A549 (cell line): Measurements from ENCODE around the gene MTHFD2. TPM values are rescaled to one million over a fixed set of nuclear protein-coding genes. Genes with fewer than 3 reads are reported as not detected.

ENCODE experiments used
- ATAC-seq, 2 experiments: fragments of 200-7000 bp in 1 of 2; fragments of >200 bp in 1 of 2; cut with Nextera tagmentation in 1 of 2; cut with Tn5 transposase in 1 of 2; 3 replicates each; pipeline versions ENCODE4 v1.8.0 to v1.9.1; 2018 to 2020; ENCODE audit warnings: mild to moderate bottlenecking in 1 of 2, moderate library complexity in 1 of 2
- CTCF ChIA-PET: fragments of 300-600 bp; sonication (Branson Sonifier 250); formaldehyde crosslinking; extraction: SDS; loops from one replicate; lab custom pipeline; 2021; ENCODE audit warnings: antibody characterized with exemption, inconsistent platforms; lab: Yijun Ruan, JAX
- POLR2A ChIA-PET: fragments of 350-600 bp; formaldehyde crosslinking; extraction: SDS; loops from one replicate; lab custom pipeline; 2021; ENCODE audit warnings: antibody characterized with exemption, inconsistent platforms; lab: Yijun Ruan, JAX
- DNase-seq, 2 experiments: peaks; one replicate each; pipeline versions ENCODE4 v3.0.0 to v3.0.0-alpha.2; 2011 to 2016; ENCODE audit warnings: low read depth in 1 of 2, low spot score in 1 of 2
- FAIRE-seq: peaks from 2 replicates; lab custom pipeline; 2011; peaks lifted over from hg19 to GRCh38; lab: Jason Lieb, UNC
- H3K27ac ChIP-seq, 2 experiments: fragments of >200 bp; sonication (Bioruptor Twin); formaldehyde crosslinking; 3 replicates each; pipeline ENCODE4 v1.5.1; 2016 to 2017
- H3K4me1 ChIP-seq: fragments of >200 bp; sonication (Bioruptor Twin); formaldehyde crosslinking; 3 replicates; pipeline ENCODE4 v1.6.1; 2016
- H3K4me2 ChIP-seq: fragments of >200 bp; sonication (Bioruptor Twin); formaldehyde crosslinking; 3 replicates; pipeline ENCODE4 v1.6.1; 2016
- H3K4me3 ChIP-seq: fragments of >200 bp; sonication (Bioruptor Twin); formaldehyde crosslinking; 3 replicates; pipeline ENCODE4 v1.5.1; 2016
- H3K9me3 ChIP-seq: fragments of >200 bp; sonication (Bioruptor Twin); formaldehyde crosslinking; 3 replicates; pipeline ENCODE4 v1.6.1; 2016
- CEBPB ChIP-seq, 2 experiments: fragments of >200 bp in 1 of 2; sonication (Bioruptor Twin) in 1 of 2; formaldehyde crosslinking in 1 of 2; IDR thresholded peaks; 2 replicates each; pipeline ENCODE4 v1.6.1; 2012 to 2016
- CHD2 ChIP-seq: fragments of 150-350 bp; IDR thresholded peaks from 2 replicates; pipeline ENCODE4 v1.6.1; 2014; ENCODE audit warnings: low read length; ENCODE audit not compliant: partially characterized antibody
- CTCF ChIP-seq: fragments of >200 bp; sonication (Bioruptor Twin); formaldehyde crosslinking; IDR thresholded peaks from 3 replicates; pipeline ENCODE4 v1.5.1; 2016
- EHMT2 ChIP-seq: fragments of 200-600 bp; sonication (generic); IDR thresholded peaks from 2 replicates; pipeline ENCODE4 v1.6.1; 2016; ENCODE audit warnings: antibody characterized with exemption, low read depth, mild to moderate bottlenecking, moderate library complexity
- ESRRA ChIP-seq: fragments of 150-350 bp; IDR thresholded peaks from 2 replicates; pipeline ENCODE4 v1.6.1; 2014; ENCODE audit warnings: mild to moderate bottlenecking, low read length, borderline replicate concordance
- FOSB ChIP-seq: fragments of 250-450 bp; sonication (Bioruptor Pico); IDR thresholded peaks from 2 replicates; pipeline ENCODE4 v1.5.0; 2020; ENCODE audit warnings: mild to moderate bottlenecking, moderate library complexity
- FOSL2 ChIP-seq, 2 experiments: fragments of 450-650 bp in 1 of 2; fragments of >200 bp in 1 of 2; sonication (Bioruptor Twin) in 1 of 2; formaldehyde crosslinking; IDR thresholded peaks; 2 replicates each; pipeline versions ENCODE4 v1.5.0 to v1.6.1; 2016 to 2020; ENCODE audit warnings: mild to moderate bottlenecking in 1 of 2, moderate library complexity in 1 of 2
- HEYL ChIP-seq: fragments of 250-450 bp; sonication (Bioruptor Pico); IDR thresholded peaks from 2 replicates; pipeline ENCODE4 v1.8.0; 2021; ENCODE audit warnings: mild to moderate bottlenecking, moderate library complexity
- HOXA7 ChIP-seq: fragments of 250-450 bp; sonication (Bioruptor Pico); IDR thresholded peaks from 2 replicates; pipeline ENCODE4 v1.5.0; 2020; ENCODE audit warnings: mild to moderate bottlenecking, moderate library complexity
- HOXB13 ChIP-seq: fragments of 250-450 bp; sonication (Bioruptor Pico); IDR thresholded peaks from 2 replicates; pipeline ENCODE4 v1.5.0; 2020; ENCODE audit warnings: low read depth, mild to moderate bottlenecking, moderate library complexity
- HOXB5 ChIP-seq: fragments of 250-450 bp; sonication (Bioruptor Pico); IDR thresholded peaks from 2 replicates; pipeline ENCODE4 v1.5.0; 2020; ENCODE audit warnings: mild to moderate bottlenecking, moderate library complexity
- JUN ChIP-seq, 2 experiments: fragments of >200 bp; sonication (Bioruptor Twin); formaldehyde crosslinking; IDR thresholded peaks; 2 replicates in 1 of 2; 3 replicates in 1 of 2; pipeline ENCODE4 v1.6.1; 2016 to 2017
- KDM1A ChIP-seq: fragments of 200-600 bp; sonication (generic); IDR thresholded peaks from 2 replicates; pipeline ENCODE4 v1.6.1; 2016; ENCODE audit warnings: low read depth, mild to moderate bottlenecking
- MAFK ChIP-seq: fragments of 450-650 bp; IDR thresholded peaks from 2 replicates; pipeline ENCODE4 v1.6.1; 2014; ENCODE audit not compliant: partially characterized antibody
- MYC ChIP-seq: IDR thresholded peaks from 2 replicates; pipeline ENCODE4 v1.6.1; 2012; ENCODE audit warnings: mild to moderate bottlenecking, inconsistent platforms, low read length, improper control_type of control experiment, borderline replicate concordance
- NFE2L2 ChIP-seq: fragments of 150-350 bp; conservative IDR thresholded peaks from 2 replicates; pipeline ENCODE4 v1.6.1; 2014; ENCODE audit warnings: low read length
- PBX3 ChIP-seq: IDR thresholded peaks from 2 replicates; pipeline ENCODE4 v1.6.1; 2012
- PHF8 ChIP-seq: fragments of 200-600 bp; sonication (generic); IDR thresholded peaks from 2 replicates; pipeline ENCODE4 v1.6.1; 2016; ENCODE audit warnings: low read depth, mild to moderate bottlenecking, antibody characterized with exemption, moderate library complexity, borderline replicate concordance
- POLR2A ChIP-seq: IDR thresholded peaks from 2 replicates; pipeline ENCODE4 v1.6.1; 2012; ENCODE audit warnings: mild to moderate bottlenecking, low read length
- RAD21 ChIP-seq, 2 experiments: fragments of >200 bp in 1 of 2; sonication (Bioruptor Twin) in 1 of 2; formaldehyde crosslinking in 1 of 2; IDR thresholded peaks in 1 of 2; conservative IDR thresholded peaks in 1 of 2; 2 replicates in 1 of 2; 3 replicates in 1 of 2; pipeline ENCODE4 v1.6.1; 2012 to 2018; ENCODE audit warnings: inconsistent platforms in 1 of 2
- RFX5 ChIP-seq: fragments of 450-650 bp; IDR thresholded peaks from 2 replicates; pipeline ENCODE4 v1.7.1; 2014; ENCODE audit warnings: antibody characterized with exemption, mild to moderate bottlenecking, moderate library complexity
- RNF2 ChIP-seq: fragments of 200-600 bp; sonication (generic); IDR thresholded peaks from 2 replicates; pipeline ENCODE4 v1.6.1; 2016; ENCODE audit warnings: low read depth, mild to moderate bottlenecking, antibody characterized with exemption, moderate library complexity, borderline replicate concordance
- SMC3 ChIP-seq: fragments of >200 bp; sonication (Bioruptor Twin); formaldehyde crosslinking; IDR thresholded peaks from 3 replicates; pipeline ENCODE4 v1.6.1; 2018; ENCODE audit warnings: inconsistent platforms
- TFCP2L1 ChIP-seq: fragments of 250-450 bp; sonication (Bioruptor Pico); IDR thresholded peaks from 2 replicates; pipeline ENCODE4 v1.5.0; 2021; ENCODE audit warnings: mild to moderate bottlenecking
- TP53 ChIP-seq: fragments of 250-450 bp; sonication (Bioruptor Pico); IDR thresholded peaks from 2 replicates; pipeline ENCODE4 v1.5.0; 2021; ENCODE audit warnings: mild to moderate bottlenecking, moderate library complexity
- ZFP36 ChIP-seq: fragments of 450-650 bp; IDR thresholded peaks from 2 replicates; pipeline ENCODE4 v1.6.1; 2014; ENCODE audit warnings: borderline replicate concordance; ENCODE audit not compliant: partially characterized antibody
- WGBS: methylation state at CpG from one replicate; pipeline ENCODE4 v1.1.6; 2017; ENCODE audit errors: missing lambda C conversion rate; 5-methylcytosine and 5-hydroxymethylcytosine counted together
- polyA plus RNA-seq, 4 experiments: library from polyadenylated mRNA; depleted of rRNA in 3 of 4; stranded (reverse); fragments of >200 nt; fragmentation: RNase III in 1 of 4; extraction: RNeasy Plus Mini Kit Qiagen cat#74134 plus additional on column Dnase treatment in 1 of 4; gene quantifications; 2 replicates in 3 of 4; 3 replicates in 1 of 4; pipeline ENCODE4 v1.2.3, GENCODE V29; 2011 to 2017

Gene MTHFD2
- polyA plus RNA-seq, 2 of the 4 experiments (the other 2 are of a cell fraction): 149 to 608 TPM

- ATAC-seq (no peak), DNase-seq (no peak)
- no peak overlapping the region for H3K4me2 ChIP-seq
- no peak overlapping the region for H3K27ac ChIP-seq
- H3K4me3 ChIP-seq: no peak overlapping the region
- no peaks in the 10 kb centered on the region for H3K9me3 ChIP-seq
- peaks cover 15% of the 10 kb centered on the region for H3K4me1 ChIP-seq
- POLR2A ChIA-PET: interaction anchor here (1.1 kb wide), 1 partner anchor 29 kb away, joined by 5 read pairs; no protein-coding TSS in a partner anchor
- no peak for TF ChIP-seq NFE2L2
- no peak for TF ChIP-seq TFCP2L1 (CRISPR knock-in tag)
- TF ChIP-seq EHMT2: no peak
- no peak for TF ChIP-seq ESRRA
- TF ChIP-seq FOSB: no peak
- no peak for TF ChIP-seq CTCF
- TF ChIP-seq FOSL2 (IDR thresholded peaks at IDR 0.05): no peak
- no peak for TF ChIP-seq FOSL2 (CRISPR knock-in tag; IDR thresholded peaks at IDR 0.05)
- TF ChIP-seq KDM1A: no peak
- no peak for TF ChIP-seq RFX5
- TF ChIP-seq, all 56 proteins: peak for 0
- CTCF ChIA-PET: interaction anchor here (0.9 to 6.7 kb wide), 11 partner anchors 11 to 334 kb away, joined by 3 to 100 read pairs (median 9); partner anchors contain the start of genes MOB1A, MTHFD2 and STAMBP
- FAIRE-seq: no peak
- 95% methylated on average over 7 of the region's 7 CpGs for whole genome bisulfite sequencing
Measured at GRCh38 chr2:74149570-74150319, 48.7 kb upstream of the MTHFD2 start.

- no peak for DNase-seq
- no peak for TF ChIP-seq HOXB5 (CRISPR knock-in tag)
- no peak for TF ChIP-seq MAFK
- TF ChIP-seq TFCP2L1 (CRISPR knock-in tag): no peak
- TF ChIP-seq ZFP36: no peak
- no peak for TF ChIP-seq FOSL2 (IDR thresholded peaks at IDR 0.05)
- TF ChIP-seq FOSL2 (CRISPR knock-in tag; IDR thresholded peaks at IDR 0.05): no peak
- TF ChIP-seq SMC3: no peak
- no peak overlapping the region for H3K27ac ChIP-seq
- no peak overlapping the region for H3K4me3 ChIP-seq
- peaks cover 6% of the 10 kb centered on the region; the same call in 2 of the 3 replicates for H3K4me1 ChIP-seq
- H3K9me3 ChIP-seq: no peaks in the 10 kb centered on the region
- H3K4me2 ChIP-seq: no peak overlapping the region
- ATAC-seq: no peak
- CTCF ChIA-PET: interaction anchor here (3.5 to 6.7 kb wide), 3 partner anchors 11 to 330 kb away, joined by 18 to 100 read pairs (median 85); no protein-coding TSS in a partner anchor
- POLR2A ChIA-PET: interaction anchor here (2.1 kb wide), 1 partner anchor 325 kb away, joined by 12 read pairs; the partner anchor contains the start of gene STAMBP
- WGBS: 87% methylated on average over 2 of the region's 2 CpGs
- no peak for FAIRE-seq
Measured at GRCh38 chr2:74152954-74153353, 45.5 kb upstream of the MTHFD2 start.

- ATAC-seq (no peak), DNase-seq (no peak)
- POLR2A ChIA-PET: interaction anchor here (1.2 to 1.3 kb wide), 2 partner anchors 22 to 35 kb away, joined by 4 to 6 read pairs; partner anchors contain the start of gene MOB1A
- CTCF ChIA-PET: interaction anchor here (0.6 to 2.8 kb wide), 3 partner anchors 8 to 375 kb away, joined by 3 to 9 read pairs (median 4); partner anchors contain the start of gene BOLA3
- Histone ChIP-seq H3K4me2 (no peak overlapping the region), H3K4me1 (no peaks in the 10 kb centered on the region), H3K27ac (no peak overlapping the region), H3K9me3 (no peaks in the 10 kb centered on the region)
- 90% methylated on average over 3 of the region's 3 CpGs for WGBS
- TF ChIP-seq HOXA7 (CRISPR knock-in tag): no peak
- TF ChIP-seq NFE2L2: no peak
- no peak for TF ChIP-seq JUN (IDR thresholded peaks at IDR 0.05)
- no peak for TF ChIP-seq MYC
- no peak for TF ChIP-seq CEBPB (IDR thresholded peaks at IDR 0.05)
- TF ChIP-seq TFCP2L1 (CRISPR knock-in tag): no peak
- TF ChIP-seq POLR2A: no peak
- no peak for TF ChIP-seq CHD2
- no peak for TF ChIP-seq HEYL (CRISPR knock-in tag)
- no peak for TF ChIP-seq RAD21 (conservative IDR thresholded peaks at IDR 0.05 in 1 of 2, IDR thresholded peaks at IDR 0.05 in 1 of 2)
- TF ChIP-seq FOSB: no peak
- TF ChIP-seq PHF8: no peak
- TF ChIP-seq MAFK: no peak
- TF ChIP-seq TP53: no peak
- TF ChIP-seq HOXB5 (CRISPR knock-in tag): no peak
- TF ChIP-seq HOXB13: no peak
- no peak for TF ChIP-seq PBX3
- TF ChIP-seq RNF2: no peak
- TF ChIP-seq, all 56 proteins: peak for 0
- no peak overlapping the region for H3K4me3 ChIP-seq
- no peak for FAIRE-seq
Measured at GRCh38 chr2:74155830-74156229, 42.6 kb upstream of the MTHFD2 start.
